ENCODE data around the gene LRRC8C.

Gene LRRC8C

DNA sequence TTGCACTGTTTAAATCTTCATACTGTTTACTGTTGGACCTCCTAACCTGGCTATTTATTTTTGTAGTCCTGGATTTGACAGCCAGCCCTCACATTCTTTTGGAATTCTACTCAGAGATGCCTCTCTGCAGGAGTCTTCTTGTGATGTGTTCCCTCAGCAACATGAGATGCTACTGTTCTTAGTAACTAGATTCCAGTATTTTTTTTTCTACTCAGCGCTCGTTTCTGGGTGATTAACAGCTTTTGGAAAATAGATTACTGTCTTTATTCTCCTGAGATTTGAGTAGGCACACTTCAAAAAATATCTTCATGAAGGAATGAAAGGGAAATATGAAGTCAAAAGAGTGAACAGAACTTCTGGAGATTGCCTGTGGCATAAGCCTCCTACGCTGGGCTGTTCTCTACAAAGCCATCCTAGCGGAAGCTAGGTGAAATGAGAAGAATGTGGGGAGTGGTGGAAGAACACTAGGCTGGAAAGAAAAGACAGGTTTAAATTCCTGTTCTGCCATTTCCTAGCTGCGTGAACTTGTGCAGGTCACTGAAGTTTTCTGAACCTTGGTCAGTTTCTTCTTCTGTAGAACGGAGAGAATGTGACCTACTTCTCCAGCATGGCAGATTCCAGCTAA lies 75.9 kb downstream of the LRRC8C start:
- no peak overlapping the region for H3K4me3 ChIP-seq
- H3K4me1 ChIP-seq = peaks cover 12 to 85% (median 52%) of the 10 kb centered on the region in 10 experiments; a peak in 19 of 20 replicates
- peaks cover 20 to 88% (median 76%) of the 10 kb centered on the region in 11 experiments for H3K36me3 ChIP-seq
- H4K20me1 ChIP-seq = no peaks in the 10 kb centered on the region
- H3K27me3 ChIP-seq = no peaks in the 10 kb centered on the region
- H3K9ac ChIP-seq = no peak overlapping the region
- H3K4me2 ChIP-seq = peak overlapping the region in 6 of 11 experiments; percentile 60 to 89 (median 68); a peak in 8 of 22 replicates
- H3K27ac ChIP-seq = peak overlapping the region in 8 of 11 experiments; percentile 49 to 92 (median 80); a peak in 15 of 22 replicates
- H3K9me3 ChIP-seq (replicated peaks in 1 of 11) = peaks cover 0 to 26% (median 7%) of the 10 kb centered on the region in 11 experiments; a peak in 11 of 22 replicates
- TF ChIP-seq Cebpa-rat (IDR thresholded peaks at IDR 0.05) = no peak

DNA sequence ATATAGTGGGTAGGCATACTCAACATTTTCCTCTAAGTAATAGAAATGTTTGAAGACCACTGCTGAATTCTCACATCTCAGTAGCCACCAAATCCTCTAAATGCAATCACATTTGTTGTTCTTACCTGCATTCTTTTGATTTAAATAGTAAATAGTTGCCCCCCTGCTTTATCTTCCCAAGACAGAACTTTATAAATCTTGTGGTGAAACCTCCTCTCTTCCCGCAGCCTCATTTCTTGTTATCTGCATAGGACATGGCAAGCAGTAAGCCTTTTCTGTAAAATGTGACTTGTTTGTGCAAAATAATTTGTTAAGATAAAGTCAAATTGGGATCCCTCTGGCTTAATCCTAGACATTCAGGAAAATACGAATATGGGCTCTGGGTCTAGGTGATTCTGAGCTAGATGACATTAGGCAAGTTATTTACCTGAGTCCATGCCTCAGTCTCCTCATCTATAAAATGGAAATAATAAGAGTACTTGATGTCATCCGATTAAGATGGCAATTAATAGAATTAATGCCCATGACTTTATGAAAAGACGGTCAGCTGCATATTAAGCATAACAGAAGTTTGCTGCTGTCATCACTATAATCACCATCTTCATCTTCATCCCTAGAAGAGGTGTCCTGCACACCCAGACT lies 77.7 kb downstream of the LRRC8C start:
- Histone ChIP-seq H3K36me3 (peaks cover 30 to 97% (median 86%) of the 10 kb centered on the region in 11 experiments), H3K27me3 (no peaks in the 10 kb centered on the region), H3K4me2 (peak overlapping the region in 1 of 11 experiments; percentile 0; a peak in 1 of 22 replicates), H3K4me3 (no peak overlapping the region), H4K20me1 (no peaks in the 10 kb centered on the region), H3K27ac (peak overlapping the region in 1 of 11 experiments; percentile 47; a peak in 1 of 22 replicates), H3K9me3 (replicated peaks in 1 of 11) (peaks cover 0 to 18% (median 0%) of the 10 kb centered on the region in 11 experiments; a peak in 4 of 22 replicates), H3K9ac (no peak overlapping the region), H3K4me1 (peaks cover 16 to 98% (median 62%) of the 10 kb centered on the region in 10 experiments; a peak in 19 of 20 replicates)
- TF ChIP-seq Cebpa-rat (IDR thresholded peaks at IDR 0.05) = no peak

DNA sequence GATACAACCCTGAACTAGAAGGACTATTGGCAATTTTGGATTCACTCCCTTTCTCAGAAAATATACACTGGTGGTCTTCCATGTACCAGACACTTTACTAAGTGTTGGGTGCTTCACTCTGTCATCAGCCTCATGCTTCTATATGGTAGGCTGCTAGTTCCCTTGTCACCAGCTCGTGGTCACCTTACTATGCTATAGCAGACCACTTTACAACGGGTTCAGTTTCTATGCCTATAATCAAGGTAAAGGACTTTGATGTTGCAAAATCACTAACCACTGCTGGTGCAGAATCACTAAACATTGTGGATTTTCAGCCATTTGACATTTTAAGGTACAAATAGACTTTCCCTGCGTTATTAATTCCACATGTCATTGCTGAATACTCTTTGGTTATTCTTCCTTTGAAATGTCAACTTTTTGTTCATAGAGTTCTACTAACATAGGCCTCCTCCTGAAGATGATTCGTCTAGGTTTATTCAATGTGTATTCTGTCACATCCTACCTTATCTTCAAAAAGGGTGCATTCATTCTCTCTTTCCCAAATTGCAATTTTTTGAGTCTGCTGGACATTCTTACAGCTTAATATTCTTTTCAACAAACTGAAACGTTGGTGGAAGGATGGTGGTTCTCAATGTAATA lies 78.3 kb downstream of the LRRC8C start:
- Histone ChIP-seq H3K9me3 (replicated peaks in 1 of 11) (peaks cover 0 to 18% (median 0%) of the 10 kb centered on the region in 11 experiments; a peak in 4 of 22 replicates), H3K4me1 (peaks cover 14 to 98% (median 62%) of the 10 kb centered on the region in 10 experiments; a peak in 19 of 20 replicates), H3K27me3 (no peaks in the 10 kb centered on the region), H3K4me3 (no peak overlapping the region), H3K27ac (peak overlapping the region in 1 of 11 experiments; percentile 47; a peak in 1 of 22 replicates), H3K9ac (no peak overlapping the region), H3K4me2 (peak overlapping the region in 1 of 11 experiments; percentile 0; a peak in 2 of 22 replicates), H3K36me3 (peaks cover 33 to 100% (median 92%) of the 10 kb centered on the region in 11 experiments), H4K20me1 (no peaks in the 10 kb centered on the region)
- TF ChIP-seq Cebpa-rat (IDR thresholded peaks at IDR 0.05) = no peak

DNA sequence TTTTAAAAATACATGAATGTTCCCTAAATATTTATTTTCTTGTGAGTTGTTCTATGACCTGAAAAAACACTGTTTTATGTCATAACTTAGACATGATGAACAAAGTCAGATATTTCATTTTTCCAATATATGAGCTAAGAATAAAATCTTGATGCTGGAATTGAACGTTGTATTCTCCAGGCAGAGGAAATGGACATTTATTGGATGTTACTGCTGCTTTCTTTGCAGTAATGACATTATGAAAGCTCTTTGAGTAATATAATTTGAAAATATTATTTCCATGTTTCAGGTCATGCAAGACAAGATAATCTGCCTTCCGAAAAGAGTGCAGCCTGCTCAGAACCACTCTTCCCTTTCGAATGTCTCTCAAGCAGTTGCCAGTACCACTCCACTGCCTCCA lies 79.5 kb downstream of the LRRC8C start:
- peak overlapping the region in 2 of 11 experiments; percentile 34 to 36; a peak in 2 of 22 replicates for H3K27ac ChIP-seq
- no peak overlapping the region for H3K9ac ChIP-seq
- peaks cover 0 to 18% (median 0%) of the 10 kb centered on the region in 11 experiments; a peak in 4 of 22 replicates for H3K9me3 ChIP-seq (replicated peaks in 1 of 11)
- H3K4me1 ChIP-seq = peaks cover 13 to 98% (median 62%) of the 10 kb centered on the region in 10 experiments; a peak in 18 of 20 replicates
- no peak overlapping the region for H3K4me3 ChIP-seq
- H3K36me3 ChIP-seq = peaks cover 33 to 100% (median 97%) of the 10 kb centered on the region in 11 experiments
- H4K20me1 ChIP-seq = no peaks in the 10 kb centered on the region
- TF ChIP-seq Cebpa-rat (IDR thresholded peaks at IDR 0.05) = no peak
- H3K4me2 ChIP-seq = no peak overlapping the region
- no peaks in the 10 kb centered on the region for H3K27me3 ChIP-seq

DNA sequence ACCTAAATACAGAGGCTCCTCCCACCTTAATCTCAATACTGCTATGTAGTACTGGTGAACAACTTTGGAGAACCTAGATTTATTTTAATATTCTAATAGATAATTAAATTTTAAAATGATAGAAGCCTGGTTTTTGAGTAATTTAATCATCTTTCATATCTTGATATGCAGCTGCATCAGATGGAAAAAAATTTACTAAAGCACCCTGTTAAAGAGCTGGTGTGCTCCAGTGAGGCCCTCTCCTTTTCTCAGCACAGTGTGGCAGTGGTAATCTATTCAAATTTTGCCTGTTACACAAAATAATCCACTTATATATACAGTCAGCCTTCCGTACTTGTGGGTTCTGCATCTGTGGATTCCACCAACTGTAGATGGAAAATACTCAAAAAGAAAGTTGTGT lies 82.8 kb downstream of the LRRC8C start:
- H3K4me3 ChIP-seq = no peak overlapping the region
- peaks cover 45 to 98% (median 70%) of the 10 kb centered on the region in 10 experiments for H3K4me1 ChIP-seq
- peak overlapping the region in 7 of 11 experiments; percentile 16 to 94 (median 91); a peak in 7 of 22 replicates for H3K27ac ChIP-seq
- H3K9me3 ChIP-seq (replicated peaks in 1 of 11) = peaks cover 0 to 14% (median 0%) of the 10 kb centered on the region in 11 experiments; a peak in 2 of 22 replicates
- H3K27me3 ChIP-seq = no peaks in the 10 kb centered on the region
- peak overlapping the region in 8 of 11 experiments; percentile 17 to 91 (median 82); a peak in 13 of 22 replicates for H3K4me2 ChIP-seq
- TF ChIP-seq Cebpa-rat (IDR thresholded peaks at IDR 0.05) = no peak
- no peak overlapping the region for H3K9ac ChIP-seq
- no peaks in the 10 kb centered on the region for H4K20me1 ChIP-seq
- H3K36me3 ChIP-seq = peaks cover 33 to 91% (median 75%) of the 10 kb centered on the region in 11 experiments

DNA sequence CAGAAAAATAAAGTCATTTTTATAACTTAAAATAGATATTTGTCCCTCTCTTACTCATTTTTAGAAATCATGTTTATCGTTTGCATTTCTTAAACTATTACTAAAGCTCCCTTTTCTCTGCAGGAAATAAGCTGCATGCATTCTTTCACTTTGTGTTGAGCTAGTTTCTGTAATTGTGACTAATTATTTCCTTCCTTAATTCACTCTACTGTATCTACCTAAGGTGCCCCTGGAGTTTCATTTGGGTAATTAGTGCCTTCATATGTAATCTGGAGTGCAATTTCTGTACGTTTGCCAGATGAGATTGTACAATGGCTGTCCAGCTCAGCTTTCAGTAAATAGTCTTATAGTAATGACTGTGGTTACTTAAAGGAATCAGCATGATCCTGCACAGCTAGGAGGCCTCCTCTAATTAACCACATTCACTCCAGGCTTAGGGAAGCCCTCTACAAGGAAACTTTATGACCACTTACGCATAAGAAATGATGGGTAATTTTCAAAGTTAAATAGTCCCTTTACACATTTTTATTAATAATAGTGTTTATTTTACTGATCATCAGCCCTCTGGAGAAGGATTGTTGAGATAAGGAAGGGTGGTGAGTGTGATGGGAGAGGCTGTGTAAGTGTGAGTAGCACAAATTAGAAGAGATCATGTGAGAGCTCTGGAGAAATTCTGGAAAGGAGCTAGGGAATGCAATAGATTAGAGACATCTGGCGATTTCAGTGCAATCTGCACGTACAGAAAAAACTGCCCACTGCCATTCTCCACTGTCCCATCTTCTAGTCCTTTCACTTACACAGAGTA lies 86.8 kb downstream of the LRRC8C start:
- H4K20me1 ChIP-seq = no peaks in the 10 kb centered on the region
- H3K4me1 ChIP-seq = peaks cover 79 to 100% (median 97%) of the 10 kb centered on the region in 10 experiments
- H3K4me3 ChIP-seq = peak overlapping the region in 5 of 10 experiments; percentile 2 to 34 (median 27); a peak in 5 of 20 replicates
- H3K27ac ChIP-seq = peak overlapping the region; percentile 60 to 94 (median 89); a peak in 21 of 22 replicates
- peaks cover 2 to 62% (median 34%) of the 10 kb centered on the region in 11 experiments; a peak in 21 of 22 replicates for H3K36me3 ChIP-seq
- H3K9ac ChIP-seq = peak overlapping the region; percentile 61 to 78 (median 74); a peak in 21 of 22 replicates
- peak in 7 of 11 experiments; percentile 38 to 84 (median 71); a peak in 11 of 22 replicates for TF ChIP-seq Cebpa-rat (IDR thresholded peaks at IDR 0.05)
- no peaks in the 10 kb centered on the region for H3K9me3 ChIP-seq (replicated peaks in 1 of 11)
- H3K4me2 ChIP-seq = peak overlapping the region; percentile 68 to 91 (median 78)
- H3K27me3 ChIP-seq = no peaks in the 10 kb centered on the region

DNA sequence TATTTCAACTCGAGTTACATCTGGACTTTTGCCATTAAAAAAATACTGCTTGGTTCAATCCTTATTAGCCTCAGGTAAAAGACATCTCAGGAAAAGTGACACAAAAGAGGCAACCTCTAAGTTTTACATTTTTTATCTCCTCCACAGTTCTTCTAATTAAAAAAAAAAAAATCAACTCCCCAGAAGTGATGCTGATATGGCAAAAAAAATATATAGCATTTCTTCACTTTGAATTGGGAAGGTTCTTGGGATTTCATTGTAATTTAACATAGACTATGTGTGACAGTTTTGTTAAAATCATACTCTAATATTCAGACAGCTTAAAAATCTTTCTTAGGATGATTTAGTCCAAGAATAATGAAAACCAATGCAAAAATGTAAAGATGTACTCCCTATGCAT lies 87.9 kb downstream of the LRRC8C start:
- H3K27ac ChIP-seq = peak overlapping the region; percentile 60 to 94 (median 89); a peak in 20 of 22 replicates
- peaks cover 86 to 100% (median 99%) of the 10 kb centered on the region in 10 experiments for H3K4me1 ChIP-seq
- no peak for TF ChIP-seq Cebpa-rat (IDR thresholded peaks at IDR 0.05)
- H3K27me3 ChIP-seq = no peaks in the 10 kb centered on the region
- H4K20me1 ChIP-seq = no peaks in the 10 kb centered on the region
- 0 out of 20 replicates have a peak overlapping the region, but pooled peaks of 1 of the 10 experiments have one; percentile 14 for H3K4me3 ChIP-seq
- H3K9ac ChIP-seq = peak overlapping the region in 7 of 11 experiments; percentile 7 to 78 (median 73); a peak in 10 of 22 replicates
- H3K9me3 ChIP-seq (replicated peaks in 1 of 11) = peaks cover 0 to 3% (median 0%) of the 10 kb centered on the region in 11 experiments; a peak in 1 of 22 replicates
- peak overlapping the region; percentile 31 to 91 (median 78); a peak in 18 of 22 replicates for H3K4me2 ChIP-seq
- H3K36me3 ChIP-seq = peaks cover 0 to 50% (median 23%) of the 10 kb centered on the region in 11 experiments; a peak in 18 of 22 replicates

Measured in BLaER1 treated with 17β-estradiol and CSF1 and Interleukin-3, amounts not matched to agents 10 nM and 100 nM (cell line).